ENCODE measurements around the gene TGFBR2.

The TGFBR2 gene

GRCh38 chr3:30626443-30627180 lies 20.2 kb downstream of the TGFBR2 start:
- WGBS (ENCODE audit: insufficient coverage, insufficient read length), result no CpG with 5 or more reads among the region's 5 CpGs

GRCh38 chr3:30628205-30628900 lies 22.0 kb downstream of the TGFBR2 start:
- no peaks in the 10 kb centered on the region for H3K27me3 ChIP-seq (ENCODE audit: control insufficient read depth, insufficient read depth, low read length)
- H3K9me3 ChIP-seq (ENCODE audit: control insufficient read depth, insufficient read depth, low read length), result no peaks in the 10 kb centered on the region
- H3K4me1 ChIP-seq (ENCODE audit: control insufficient read depth, insufficient read depth, low read length), result peaks cover 2% of the 10 kb centered on the region; the same call in 1 of the 2 replicates
- no peak for DNase-seq (ENCODE audit: low read depth, low spot score)
- H3K27ac ChIP-seq (ENCODE audit: low read length), result no peak overlapping the region
- H3K4me3 ChIP-seq (ENCODE audit: low read length), result no peak overlapping the region
- no peaks in the 10 kb centered on the region for H3K36me3 ChIP-seq (ENCODE audit: control insufficient read depth, insufficient read depth, low read length)
- WGBS (ENCODE audit: insufficient coverage, insufficient read length), result no CpG with 5 or more reads among the region's 4 CpGs

More at GRCh38 chr3:30626443-30627180, 20.2 kb downstream of the TGFBR2 start:
- H3K27me3 ChIP-seq (ENCODE audit: control insufficient read depth, insufficient read depth, low read length), result no peaks in the 10 kb centered on the region
- no peak overlapping the region for H3K4me3 ChIP-seq (ENCODE audit: low read length)
- DNase-seq (ENCODE audit: low read depth, low spot score), result no peak
- H3K9me3 ChIP-seq (ENCODE audit: control insufficient read depth, insufficient read depth, low read length), result no peaks in the 10 kb centered on the region
- H3K27ac ChIP-seq (ENCODE audit: low read length), result no peak overlapping the region
- peaks cover 2% of the 10 kb centered on the region; the same call in 1 of the 2 replicates for H3K4me1 ChIP-seq (ENCODE audit: control insufficient read depth, insufficient read depth, low read length)
- H3K36me3 ChIP-seq (ENCODE audit: control insufficient read depth, insufficient read depth, low read length), result no peaks in the 10 kb centered on the region

- no peak for DNase-seq (ENCODE audit: low read depth, low spot score)
- Histone ChIP-seq H3K4me1 (ENCODE audit: control insufficient read depth, insufficient read depth, low read length) (peaks cover 2% of the 10 kb centered on the region; the same call in 1 of the 2 replicates), H3K4me3 (ENCODE audit: low read length) (no peak overlapping the region), H3K36me3 (ENCODE audit: control insufficient read depth, insufficient read depth, low read length) (no peaks in the 10 kb centered on the region), H3K9me3 (ENCODE audit: control insufficient read depth, insufficient read depth, low read length) (no peaks in the 10 kb centered on the region), H3K27ac (ENCODE audit: low read length) (no peak overlapping the region), H3K27me3 (ENCODE audit: control insufficient read depth, insufficient read depth, low read length) (no peaks in the 10 kb centered on the region)
- no CpG with 5 or more reads among the region's 5 CpGs for WGBS (ENCODE audit: insufficient coverage, insufficient read length)
Observed at GRCh38 chr3:30628901-30629590, 22.6 kb downstream of the TGFBR2 start.

- Histone ChIP-seq H3K27me3 (ENCODE audit: control insufficient read depth, insufficient read depth, low read length) (no peaks in the 10 kb centered on the region), H3K4me3 (ENCODE audit: low read length) (no peak overlapping the region), H3K27ac (ENCODE audit: low read length) (no peak overlapping the region), H3K36me3 (ENCODE audit: control insufficient read depth, insufficient read depth, low read length) (no peaks in the 10 kb centered on the region), H3K9me3 (ENCODE audit: control insufficient read depth, insufficient read depth, low read length) (no peaks in the 10 kb centered on the region), H3K4me1 (ENCODE audit: control insufficient read depth, insufficient read depth, low read length) (peaks cover 2% of the 10 kb centered on the region; the same call in 1 of the 2 replicates)
- 100% methylated on average over 1 of the region's 6 CpGs for WGBS (ENCODE audit: insufficient coverage, insufficient read length)
- DNase-seq (ENCODE audit: low read depth, low spot score), result no peak
Observed at GRCh38 chr3:30629746-30630145, 23.3 kb downstream of the TGFBR2 start.

GRCh38 chr3:30630238-30631030 lies 24.0 kb downstream of the TGFBR2 start:
- no peak overlapping the region for H3K27ac ChIP-seq (ENCODE audit: low read length)
- no peaks in the 10 kb centered on the region for H3K27me3 ChIP-seq (ENCODE audit: control insufficient read depth, insufficient read depth, low read length)
- no peak overlapping the region for H3K4me3 ChIP-seq (ENCODE audit: low read length)
- WGBS (ENCODE audit: insufficient coverage, insufficient read length), result no CpG with 5 or more reads among the region's 2 CpGs
- H3K4me1 ChIP-seq (ENCODE audit: control insufficient read depth, insufficient read depth, low read length), result peaks cover 2% of the 10 kb centered on the region; the same call in 1 of the 2 replicates
- no peak for DNase-seq (ENCODE audit: low read depth, low spot score)
- H3K36me3 ChIP-seq (ENCODE audit: control insufficient read depth, insufficient read depth, low read length), result no peaks in the 10 kb centered on the region
- H3K9me3 ChIP-seq (ENCODE audit: control insufficient read depth, insufficient read depth, low read length), result no peaks in the 10 kb centered on the region

GRCh38 chr3:30631243-30631904 lies 25.0 kb downstream of the TGFBR2 start:
- no peaks in the 10 kb centered on the region for H3K9me3 ChIP-seq (ENCODE audit: control insufficient read depth, insufficient read depth, low read length)
- no peak overlapping the region for H3K27ac ChIP-seq (ENCODE audit: low read length)
- H3K27me3 ChIP-seq (ENCODE audit: control insufficient read depth, insufficient read depth, low read length), result no peaks in the 10 kb centered on the region
- no peak for DNase-seq (ENCODE audit: low read depth, low spot score)
- WGBS (ENCODE audit: insufficient coverage, insufficient read length), result no CpG with 5 or more reads among the region's 7 CpGs
- no peaks in the 10 kb centered on the region for H3K36me3 ChIP-seq (ENCODE audit: control insufficient read depth, insufficient read depth, low read length)
- H3K4me3 ChIP-seq (ENCODE audit: low read length), result no peak overlapping the region
- H3K4me1 ChIP-seq (ENCODE audit: control insufficient read depth, insufficient read depth, low read length), result peaks cover 2% of the 10 kb centered on the region; the same call in 1 of the 2 replicates

GRCh38 chr3:30632065-30632464 lies 25.7 kb downstream of the TGFBR2 start:
- H3K4me1 ChIP-seq (ENCODE audit: control insufficient read depth, insufficient read depth, low read length), result peaks cover 2% of the 10 kb centered on the region; the same call in 1 of the 2 replicates
- H3K36me3 ChIP-seq (ENCODE audit: control insufficient read depth, insufficient read depth, low read length), result no peaks in the 10 kb centered on the region
- DNase-seq (ENCODE audit: low read depth, low spot score), result no peak
- H3K4me3 ChIP-seq (ENCODE audit: low read length), result no peak overlapping the region
- H3K9me3 ChIP-seq (ENCODE audit: control insufficient read depth, insufficient read depth, low read length), result no peaks in the 10 kb centered on the region
- H3K27ac ChIP-seq (ENCODE audit: low read length), result no peak overlapping the region
- no CpG with 5 or more reads among the region's 3 CpGs for WGBS (ENCODE audit: insufficient coverage, insufficient read length)
- H3K27me3 ChIP-seq (ENCODE audit: control insufficient read depth, insufficient read depth, low read length), result no peaks in the 10 kb centered on the region

- Histone ChIP-seq H3K4me1 (ENCODE audit: control insufficient read depth, insufficient read depth, low read length) (peaks cover 2% of the 10 kb centered on the region; the same call in 1 of the 2 replicates), H3K27ac (ENCODE audit: low read length) (no peak overlapping the region)
Observed at GRCh38 chr3:30632521-30632920, 26.1 kb downstream of the TGFBR2 start.

GRCh38 chr3:30633718-30634117 lies 27.3 kb downstream of the TGFBR2 start:
- no peaks in the 10 kb centered on the region; the same call in 1 of the 2 replicates for H3K4me1 ChIP-seq (ENCODE audit: control insufficient read depth, insufficient read depth, low read length)
- H3K4me3 ChIP-seq (ENCODE audit: low read length), result no peak overlapping the region
- no peaks in the 10 kb centered on the region for H3K36me3 ChIP-seq (ENCODE audit: control insufficient read depth, insufficient read depth, low read length)
- no peak for DNase-seq (ENCODE audit: low read depth, low spot score)
- no peaks in the 10 kb centered on the region for H3K9me3 ChIP-seq (ENCODE audit: control insufficient read depth, insufficient read depth, low read length)
- no peaks in the 10 kb centered on the region for H3K27me3 ChIP-seq (ENCODE audit: control insufficient read depth, insufficient read depth, low read length)
- no CpG with 5 or more reads among the region's 3 CpGs for WGBS (ENCODE audit: insufficient coverage, insufficient read length)
- H3K27ac ChIP-seq (ENCODE audit: low read length), result no peak overlapping the region

More at GRCh38 chr3:30632521-30632920, 26.1 kb downstream of the TGFBR2 start:
- no CpG with 5 or more reads among the region's 1 CpG for WGBS (ENCODE audit: insufficient coverage, insufficient read length)
- no peak for DNase-seq (ENCODE audit: low read depth, low spot score)
- Histone ChIP-seq H3K36me3 (ENCODE audit: control insufficient read depth, insufficient read depth, low read length) (no peaks in the 10 kb centered on the region), H3K27me3 (ENCODE audit: control insufficient read depth, insufficient read depth, low read length) (no peaks in the 10 kb centered on the region), H3K9me3 (ENCODE audit: control insufficient read depth, insufficient read depth, low read length) (no peaks in the 10 kb centered on the region), H3K4me3 (ENCODE audit: low read length) (no peak overlapping the region)

Measured in iPS DF 6.9 (cell line).